Thyroid gland (tissue), 4 donors: Measurements from ENCODE around the gene RPLP2.

Source experiments
- CTCF ChIP-seq, 6 experiments: fragments of 200-600 bp in 3 of 6; fragments of 450-650 bp in 3 of 6; sonication (generic) in 3 of 6; IDR thresholded peaks; one replicate each; pipeline ENCODE4 v1.5.1; 2016 to 2019; ENCODE audit warnings: antibody characterized with exemption in 6 of 6, mild to moderate bottlenecking in 2 of 6, inconsistent platforms in 1 of 6, moderate library complexity in 1 of 6
- POLR2A ChIP-seq, 2 donors: fragments of 450-650 bp; IDR thresholded peaks; one replicate each; pipeline ENCODE4 v1.6.1; 2017; ENCODE audit warnings: antibody characterized with exemption in 2 of 2, mild to moderate bottlenecking in 2 of 2, moderate library complexity in 1 of 2

- TF ChIP-seq POLR2A (IDR thresholded peaks at IDR 0.05) (no peak), CTCF (IDR thresholded peaks at IDR 0.05) (peak in 1 of 6 experiments; percentile 4)
These were observed 30.3 kb downstream of the RPLP2 start for GRCh38 chr11:839875-840617.
